AG04449 (cell line): ENCODE measurements around the gene PGM1.

Experiments used
- CTCF ChIA-PET: fragments of 350-600 bp; formaldehyde crosslinking; extraction: SDS; loops from one replicate; lab custom pipeline; 2021; ENCODE audit warnings: antibody characterized with exemption; lab: Yijun Ruan, JAX
- POLR2A ChIA-PET: fragments of 400-600, 350-600 bp; formaldehyde crosslinking; extraction: SDS; loops from one replicate; lab custom pipeline; 2020; ENCODE audit warnings: antibody characterized with exemption, inconsistent platforms; lab: Yijun Ruan, JAX
- DNase-seq: peaks from one replicate; pipeline ENCODE4 v3.0.0-alpha.2; 2010; ENCODE audit warnings: low read depth, low spot score
- H3K4me3 ChIP-seq: 2 replicates; pipeline ENCODE4 v1.5.1; 2011; ENCODE audit warnings: low read depth, mild to moderate bottlenecking, control low read depth, low read length
- CTCF ChIP-seq: IDR thresholded peaks from one replicate; pipeline ENCODE4 v1.5.1; 2011; ENCODE audit warnings: mild to moderate bottlenecking, moderate library complexity, low read length, control low read depth, inconsistent platforms; ENCODE audit not compliant: insufficient read depth; ENCODE audit errors: missing control alignments

PGM1 gene

GRCh38 chr1:63704443-63704842, 111.2 kb downstream of the PGM1 start:
- TF ChIP-seq CTCF, result no peak
- ChIA-PET CTCF (interaction anchor here (1.2 to 1.4 kb wide), 2 partner anchors 13 to 25 kb away, joined by 3 to 5 read pairs; no protein-coding TSS in a partner anchor), POLR2A (no interaction called here)
- H3K4me3 ChIP-seq, result no peak overlapping the region
- no peak for DNase-seq

GRCh38 chr1:63705078-63705477, 111.9 kb downstream of the PGM1 start:
- CTCF ChIA-PET, result no interaction called here
- DNase-seq, result no peak
- POLR2A ChIA-PET, result no interaction called here
- no peak overlapping the region for H3K4me3 ChIP-seq
- TF ChIP-seq CTCF, result no peak

- no peak for TF ChIP-seq CTCF
- CTCF ChIA-PET, result no interaction called here
These were observed 116.1 kb downstream of the PGM1 start for GRCh38 chr1:63709267-63709828.

More at GRCh38 chr1:63709267-63709828, 116.1 kb downstream of the PGM1 start:
- no peak for DNase-seq
- POLR2A ChIA-PET, result no interaction called here
- H3K4me3 ChIP-seq, result no peak overlapping the region
